HFF-Myc (cell line): ENCODE data around the gene SRRM5.
A peak's percentile ranks its signal among the peaks of the same experiment; 100 is the strongest.

Source experiments
- DNase-seq: peaks from one replicate; pipeline ENCODE4 v3.0.0-alpha.2; 2011; ENCODE audit warnings: low read depth; ENCODE audit errors: extremely low read depth
- H3K4me3 ChIP-seq: replicated peaks from 2 replicates; pipeline ENCODE4 v1.5.1; 2011; ENCODE audit warnings: low read depth, mild to moderate bottlenecking, control low read depth, low read length
- CTCF ChIP-seq: IDR thresholded peaks from 2 replicates; pipeline ENCODE4 v1.5.1; 2012; ENCODE audit warnings: mild to moderate bottlenecking, low read depth, low read length, control low read depth; ENCODE audit errors: missing control alignments

The SRRM5 gene

GRCh38 chr19:43570174-43570791, 41.6 kb upstream of the SRRM5 start:
- H3K4me3 ChIP-seq: no peak overlapping the region
- TF ChIP-seq CTCF: no peak
- DNase-seq: no peak

- DNase-seq: no peak
These were observed 39.7 kb upstream of the SRRM5 start for GRCh38 chr19:43572171-43572588.

GRCh38 chr19:43574424-43575155, 37.3 kb upstream of the SRRM5 start:
- H3K4me3 ChIP-seq: peak overlapping the region; percentile 93
- DNase-seq: no peak
- TF ChIP-seq CTCF: no peak

More at GRCh38 chr19:43572171-43572588, 39.7 kb upstream of the SRRM5 start:
- no peak overlapping the region for H3K4me3 ChIP-seq
- TF ChIP-seq CTCF: no peak

- peak within 1 kb of the TSS; percentile 93 for H3K4me3 ChIP-seq
- no peak for TF ChIP-seq CTCF
- peak; percentile 95 for DNase-seq
These were observed 36.5 kb upstream of the SRRM5 start, which contains the start of the genes PINLYP and XRCC1 for GRCh38 chr19:43575156-43575950. Gene PINLYP, plus strand, starts transcription at chr19:43575801. Its CDS starts 1,391 bp downstream, at chr19:43577192. Gene XRCC1, minus strand, starts transcription at chr19:43575527. Its CDS starts 69 bp downstream, at chr19:43575458.

GRCh38 chr19:43575955-43576878, 35.7 kb upstream of the SRRM5 start:
- no peak for TF ChIP-seq CTCF
- no peak for DNase-seq

GRCh38 chr19:43578787-43579186, 33.1 kb upstream of the SRRM5 start:
- no peak overlapping the region for H3K4me3 ChIP-seq

More at GRCh38 chr19:43575955-43576878, 35.7 kb upstream of the SRRM5 start:
- peak overlapping the region; percentile 93 for H3K4me3 ChIP-seq

More at GRCh38 chr19:43578787-43579186, 33.1 kb upstream of the SRRM5 start:
- TF ChIP-seq CTCF: no peak
- no peak for DNase-seq
